PC-3 (cell line): ENCODE results near the gene ANKRD9. TPM values are rescaled to one million over a fixed set of nuclear protein-coding genes. Genes with fewer than 3 reads are reported as not detected.
"Not testable (repeated sequence)": the region's sequence is repeated elsewhere in the genome, so short reads cannot be mapped to it uniquely, and the experiment has no call there.

Experiments
- ATAC-seq: fragments of 200-7000 bp; cut with Tn5 transposase; 2 replicates; pipeline ENCODE4 v1.9.1; 2020; ENCODE audit warnings: mild to moderate bottlenecking, moderate library complexity
- BruUV-seq: library from RNA; stranded (reverse); fragments of 400-500 nt; replicated peaks from 2 replicates; lab custom pipeline; 2021; lab: Mats Ljungman, UMichigan
- CTCF ChIA-PET: fragments of 300-600 bp; sonication (Branson Sonifier 250); formaldehyde crosslinking; loops from one replicate; lab custom pipeline; 2022; ENCODE audit warnings: antibody characterized with exemption; lab: Charles Lee
- POLR2A ChIA-PET: fragments of 300-600 bp; sonication (Branson Sonifier 250); formaldehyde crosslinking; loops from one replicate; lab custom pipeline; 2022; ENCODE audit warnings: antibody characterized with exemption; ENCODE audit not compliant: unreplicated experiment; lab: Charles Lee
- DNase-seq: peaks from one replicate; pipeline ENCODE4 v3.0.0-alpha.2; 2015
- H2AFZ ChIP-seq: fragments of 300-600 bp; sonication (generic); 2 replicates; pipeline ENCODE4 v1.6.0; 2016; ENCODE audit warnings: antibody characterized with exemption, low read length
- H3F3A ChIP-seq: fragments of 300-600 bp; sonication (generic); one replicate; pipeline ENCODE4 v1.6.0; 2017; ENCODE audit warnings: antibody characterized with exemption, low read length, control low read depth, mild to moderate bottlenecking; ENCODE audit not compliant: unreplicated experiment
- H3K27ac ChIP-seq: fragments of 300-600 bp; sonication (generic); 2 replicates; pipeline ENCODE4 v1.5.1; 2016; ENCODE audit warnings: mild to moderate bottlenecking, low read length
- H3K27me3 ChIP-seq: fragments of 300-600 bp; sonication (generic); 2 replicates; pipeline ENCODE4 v1.6.1; 2016; ENCODE audit warnings: low read length, mixed read lengths
- H3K36me3 ChIP-seq: fragments of 300-600 bp; sonication (generic); 2 replicates; pipeline ENCODE4 v1.6.1; 2016; ENCODE audit warnings: low read depth, mixed run types, low read length, mixed read lengths
- H3K4me1 ChIP-seq: fragments of 300-600 bp; sonication (generic); 2 replicates; pipeline ENCODE4 v1.5.1; 2016; ENCODE audit warnings: low read length; ENCODE audit not compliant: insufficient read depth
- H3K4me2 ChIP-seq: fragments of 300-600 bp; sonication (generic); 2 replicates; pipeline ENCODE4 v1.6.0; 2016; ENCODE audit warnings: low read length
- H3K4me3 ChIP-seq: fragments of 300-600 bp; sonication (generic); 2 replicates; pipeline ENCODE4 v1.5.1; 2016; ENCODE audit warnings: mild to moderate bottlenecking, low read length, mixed read lengths
- H3K79me2 ChIP-seq: fragments of 300-600 bp; sonication (generic); 2 replicates; pipeline ENCODE4 v1.6.1; 2017; ENCODE audit warnings: low read length, mixed read lengths
- H3K9ac ChIP-seq: fragments of 300-600 bp; sonication (generic); 2 replicates; pipeline ENCODE4 v1.6.0; 2016; ENCODE audit warnings: mild to moderate bottlenecking, low read length
- H3K9me2 ChIP-seq: fragments of 300-600 bp; sonication (generic); replicated peaks from 2 replicates; pipeline ENCODE4 v1.6.1; 2016; ENCODE audit warnings: mixed run types, low read length, mixed read lengths
- H3K9me3 ChIP-seq: fragments of 300-600 bp; sonication (generic); 2 replicates; pipeline ENCODE4 v1.6.1; 2016; ENCODE audit warnings: low read length, mixed read lengths
- H4K20me1 ChIP-seq: fragments of 300-600 bp; sonication (generic); 2 replicates; pipeline ENCODE4 v1.6.1; 2016; ENCODE audit warnings: low read length, mixed read lengths
- EZH2 ChIP-seq: fragments of 300-600 bp; sonication (generic); IDR thresholded peaks from one replicate; pipeline ENCODE4 v1.6.1; 2017; ENCODE audit warnings: antibody characterized with exemption, mild to moderate bottlenecking, low read length; ENCODE audit not compliant: unreplicated experiment
- EZH2phosphoT487 ChIP-seq: fragments of 300-600 bp; sonication (generic); IDR thresholded peaks from 2 replicates; pipeline ENCODE4 v1.6.1; 2018; ENCODE audit warnings: mild to moderate bottlenecking, antibody characterized with exemption, low read length, borderline replicate concordance
- intact Hi-C: fragments of 100-400 bp; cut with micrococcal nuclease; formaldehyde crosslinking; loops from 2 replicates; pipeline ENCODE4 v1.9.0; 2023
- total RNA-seq: library from RNA; depleted of rRNA; stranded (reverse); fragments of >200 nt; gene quantifications from 2 replicates; pipeline ENCODE4 v1.2.3, GENCODE V29; 2014
- TF ChIP-seq, protein P1 (sequence below): fragments of 300-600 bp; sonication (generic); conservative IDR thresholded peaks from 2 replicates; pipeline ENCODE4 v1.5.1; 2017; ENCODE audit warnings: antibody characterized with exemption, low read depth, mild to moderate bottlenecking, low read length

Gene ANKRD9
- total RNA-seq, 1 experiment from 2014 or later = 52.6 TPM

- no peak for ATAC-seq
- Histone ChIP-seq H3K9ac (no peak overlapping the region), H2AFZ (no peak overlapping the region), H3K4me3 (no peak overlapping the region), H3K27me3 (no peaks in the 10 kb centered on the region), H4K20me1 (no peaks in the 10 kb centered on the region), H3K79me2 (no peaks in the 10 kb centered on the region), H3K4me2 (no peak overlapping the region), H3K9me2 (no peaks in the 10 kb centered on the region), H3K9me3 (no peaks in the 10 kb centered on the region), H3F3A (no peaks in the 10 kb centered on the region), H3K36me3 (no peaks in the 10 kb centered on the region), H3K4me1 (peaks cover 33% of the 10 kb centered on the region), H3K27ac (no peak overlapping the region)
- CTCF ChIA-PET = interaction anchor here (0.6 to 0.7 kb wide), 3 partner anchors 21 to 85 kb away, joined by 3 to 10 read pairs (median 4); no protein-coding TSS in a partner anchor
- POLR2A ChIA-PET = no interaction called here
- no TSS peak for BruUV-seq
- TF ChIP-seq, protein P1, sequence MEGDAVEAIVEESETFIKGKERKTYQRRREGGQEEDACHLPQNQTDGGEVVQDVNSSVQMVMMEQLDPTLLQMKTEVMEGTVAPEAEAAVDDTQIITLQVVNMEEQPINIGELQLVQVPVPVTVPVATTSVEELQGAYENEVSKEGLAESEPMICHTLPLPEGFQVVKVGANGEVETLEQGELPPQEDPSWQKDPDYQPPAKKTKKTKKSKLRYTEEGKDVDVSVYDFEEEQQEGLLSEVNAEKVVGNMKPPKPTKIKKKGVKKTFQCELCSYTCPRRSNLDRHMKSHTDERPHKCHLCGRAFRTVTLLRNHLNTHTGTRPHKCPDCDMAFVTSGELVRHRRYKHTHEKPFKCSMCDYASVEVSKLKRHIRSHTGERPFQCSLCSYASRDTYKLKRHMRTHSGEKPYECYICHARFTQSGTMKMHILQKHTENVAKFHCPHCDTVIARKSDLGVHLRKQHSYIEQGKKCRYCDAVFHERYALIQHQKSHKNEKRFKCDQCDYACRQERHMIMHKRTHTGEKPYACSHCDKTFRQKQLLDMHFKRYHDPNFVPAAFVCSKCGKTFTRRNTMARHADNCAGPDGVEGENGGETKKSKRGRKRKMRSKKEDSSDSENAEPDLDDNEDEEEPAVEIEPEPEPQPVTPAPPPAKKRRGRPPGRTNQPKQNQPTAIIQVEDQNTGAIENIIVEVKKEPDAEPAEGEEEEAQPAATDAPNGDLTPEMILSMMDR = no peak
- TF ChIP-seq EZH2 (no peak), EZH2phosphoT487 (no peak)
- intact Hi-C loops = no loop called here
- DNase-seq = no peak
Measured at GRCh38 chr14:102523200-102523568, 13.6 kb upstream of the ANKRD9 start.

GRCh38 chr14:102519709-102520108, 10.1 kb upstream of the ANKRD9 start:
- H3K27ac ChIP-seq, H3K9ac ChIP-seq, H3K4me2 ChIP-seq, H3F3A ChIP-seq, H3K79me2 ChIP-seq, H3K9me2 ChIP-seq, ATAC-seq, H3K9me3 ChIP-seq, H3K36me3 ChIP-seq, H2AFZ ChIP-seq, H3K4me1 ChIP-seq, H3K27me3 ChIP-seq, POLR2A ChIA-PET, H4K20me1 ChIP-seq, intact Hi-C loops, DNase-seq, H3K4me3 ChIP-seq, BruUV-seq: not testable (repeated sequence)
- CTCF ChIA-PET = interaction anchor here (1.0 kb wide), 1 partner anchor 81 kb away, joined by 3 read pairs; no protein-coding TSS in a partner anchor

DNA sequence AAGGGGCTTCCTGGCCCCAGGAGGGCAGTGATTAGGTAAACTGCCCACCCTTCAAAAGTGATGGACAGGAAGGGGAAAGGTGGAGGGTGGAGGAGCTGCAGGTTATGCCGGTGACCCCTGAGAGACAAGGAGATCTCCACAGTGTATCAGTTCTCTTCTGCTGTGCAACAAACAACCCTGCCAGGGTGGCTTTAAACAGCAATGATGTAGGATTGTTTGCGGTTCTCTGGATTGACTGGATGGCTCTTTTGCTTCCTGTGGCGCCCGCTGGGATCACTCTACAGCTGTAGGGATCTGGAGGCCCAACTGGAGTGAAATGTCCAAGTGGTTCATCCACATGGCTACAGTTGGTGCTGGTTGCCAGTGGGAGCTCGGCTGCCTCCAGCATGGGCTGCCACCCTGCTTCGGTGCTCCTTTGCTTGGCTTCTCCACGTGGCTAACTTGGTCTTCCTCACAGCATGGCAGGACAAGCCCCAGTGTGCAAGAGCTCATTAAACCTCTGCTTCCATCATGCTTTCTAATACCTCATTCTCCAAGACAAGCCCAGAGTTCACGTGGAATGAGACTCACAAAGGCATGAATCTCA, 8.6 kb upstream of the ANKRD9 start:
- H3K9me3 ChIP-seq = no peaks in the 10 kb centered on the region
- no peak overlapping the region for H3K4me3 ChIP-seq
- no peaks in the 10 kb centered on the region for H4K20me1 ChIP-seq
- H3K27me3 ChIP-seq = no peaks in the 10 kb centered on the region
- H3K79me2 ChIP-seq = no peaks in the 10 kb centered on the region
- H3K4me2 ChIP-seq = no peak overlapping the region
- H2AFZ ChIP-seq = no peak overlapping the region
- no peaks in the 10 kb centered on the region for H3K9me2 ChIP-seq
- H3K9ac ChIP-seq = no peak overlapping the region
- no peak for TF ChIP-seq EZH2
- TF ChIP-seq, protein P1 = no peak
- no peak for TF ChIP-seq EZH2phosphoT487
- no peaks in the 10 kb centered on the region for H3F3A ChIP-seq
- intact Hi-C loops = no loop called here
- no peaks in the 10 kb centered on the region for H3K36me3 ChIP-seq
- H3K27ac ChIP-seq = no peak overlapping the region
- no TSS peak for BruUV-seq
- no peak for ATAC-seq
- H3K4me1 ChIP-seq = 0 out of 2 replicates have a peak, but pooled peaks cover 3% of the 10 kb centered on the region
- ChIA-PET POLR2A (interaction anchor here (0.5 kb wide), 1 partner anchor 87 kb away, joined by 10 read pairs; no protein-coding TSS in a partner anchor), CTCF (interaction anchor here (0.6 kb wide), 1 partner anchor 75 kb away, joined by 3 read pairs; no protein-coding TSS in a partner anchor)
- no peak for DNase-seq
